Fibroblast of the conjunctiva (primary cell): Measurements from ENCODE around the gene RBM28.
"Not testable (repeated sequence)": the region's sequence is repeated elsewhere in the genome, so short reads cannot be mapped to it uniquely, and the experiment has no call there.

Experiments used
- DNase-seq: peaks from one replicate; pipeline ENCODE4 v3.0.0-alpha.2; 2010; ENCODE audit warnings: low read depth

Gene RBM28

DNA sequence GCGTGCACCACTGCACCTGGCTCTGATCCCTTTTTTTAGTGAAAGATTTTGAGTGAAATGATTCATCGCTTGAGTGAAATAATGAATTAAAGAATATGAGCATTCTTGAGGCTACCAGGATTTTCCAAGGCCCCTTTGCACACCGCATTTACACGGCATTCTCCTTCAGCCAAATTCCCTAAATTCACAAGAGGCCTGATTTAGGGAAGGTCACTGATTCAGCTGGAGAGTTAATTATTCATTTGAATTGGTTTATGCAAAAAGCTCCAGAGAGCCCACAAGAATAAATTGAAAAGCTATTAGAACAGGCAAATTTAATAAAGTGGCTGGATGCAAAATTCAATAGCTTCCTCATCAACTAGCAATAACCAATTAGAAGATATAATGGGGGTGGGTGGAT, 56.2 kb downstream of the RBM28 start:
- DNase-seq: no peak

DNA sequence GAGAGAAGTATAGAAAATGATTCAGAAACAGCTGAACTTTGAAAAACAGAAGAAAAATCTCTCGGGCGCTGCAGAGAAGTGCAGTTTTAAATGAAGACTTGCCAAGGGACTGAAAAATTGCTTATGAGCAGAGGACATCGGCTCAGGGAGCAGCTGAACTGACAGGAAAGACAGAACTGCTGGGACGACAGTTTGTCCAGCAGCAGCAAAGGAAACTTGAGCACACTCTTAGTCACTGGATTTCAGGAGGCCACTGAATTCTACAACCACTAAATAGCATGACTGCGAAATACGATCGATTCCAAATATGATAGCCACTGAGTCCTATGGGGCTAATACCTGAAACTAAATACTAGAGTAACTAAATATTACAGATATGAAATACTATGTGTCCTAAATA, 59.6 kb downstream of the RBM28 start:
- DNase-seq: no peak

DNA sequence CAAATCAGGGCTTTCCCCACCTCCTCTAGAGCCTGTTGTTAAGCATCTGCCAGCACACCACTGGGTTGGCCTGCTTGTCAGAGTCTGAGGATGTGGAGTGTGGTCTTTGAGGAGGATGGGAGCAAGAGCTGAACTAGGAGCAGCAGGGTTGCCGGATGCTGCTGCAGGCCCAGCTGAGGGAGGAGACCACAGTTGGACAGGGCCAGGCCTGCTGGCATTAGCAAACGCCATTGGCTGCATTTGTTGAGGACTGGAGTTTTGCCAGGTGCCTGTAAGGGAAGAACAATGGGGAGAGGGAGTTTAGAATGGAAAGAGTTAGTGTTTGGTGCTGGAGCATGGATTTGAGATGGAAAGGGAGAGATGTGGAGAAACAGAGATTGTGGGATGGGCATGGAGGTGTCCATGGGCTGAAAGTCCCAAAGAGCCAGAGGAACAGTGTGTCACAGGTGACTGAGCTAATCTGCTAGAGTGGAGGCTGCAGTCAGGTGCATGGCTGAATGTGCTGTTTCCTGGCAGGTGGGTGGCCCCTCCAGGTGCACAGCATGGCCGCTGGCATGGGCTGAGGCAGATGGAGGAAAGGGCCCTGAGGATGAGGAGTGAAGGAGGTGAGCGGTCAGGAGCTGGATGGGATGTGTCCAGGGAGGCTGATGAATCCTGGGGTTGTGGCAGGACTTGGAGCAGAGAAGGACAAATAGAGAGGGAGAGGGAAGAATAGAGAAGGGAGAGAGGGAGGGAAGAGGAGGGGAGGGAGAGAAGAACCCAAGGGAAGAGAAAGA, 61.9 kb downstream of the RBM28 start:
- DNase-seq: no peak

DNA sequence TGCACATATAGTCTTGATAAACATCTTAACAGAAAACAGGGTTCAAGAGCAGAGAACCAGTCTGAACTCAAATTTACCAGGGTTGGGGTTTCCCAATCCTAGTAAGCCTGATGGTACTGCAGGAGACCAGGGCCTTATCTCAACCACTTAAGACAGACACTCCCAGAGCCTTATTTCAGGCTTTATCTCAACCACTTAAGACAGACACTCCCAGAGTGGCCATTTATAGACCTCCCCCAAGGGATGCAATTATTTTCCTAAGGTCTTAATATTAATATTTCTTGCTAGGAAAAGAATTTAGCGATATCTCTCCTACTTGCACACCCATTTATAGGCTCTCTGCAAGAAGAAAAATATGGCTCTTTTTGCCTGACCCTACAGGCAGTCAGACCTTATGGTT, 63.3 kb downstream of the RBM28 start:
- not testable (repeated sequence) for DNase-seq

DNA sequence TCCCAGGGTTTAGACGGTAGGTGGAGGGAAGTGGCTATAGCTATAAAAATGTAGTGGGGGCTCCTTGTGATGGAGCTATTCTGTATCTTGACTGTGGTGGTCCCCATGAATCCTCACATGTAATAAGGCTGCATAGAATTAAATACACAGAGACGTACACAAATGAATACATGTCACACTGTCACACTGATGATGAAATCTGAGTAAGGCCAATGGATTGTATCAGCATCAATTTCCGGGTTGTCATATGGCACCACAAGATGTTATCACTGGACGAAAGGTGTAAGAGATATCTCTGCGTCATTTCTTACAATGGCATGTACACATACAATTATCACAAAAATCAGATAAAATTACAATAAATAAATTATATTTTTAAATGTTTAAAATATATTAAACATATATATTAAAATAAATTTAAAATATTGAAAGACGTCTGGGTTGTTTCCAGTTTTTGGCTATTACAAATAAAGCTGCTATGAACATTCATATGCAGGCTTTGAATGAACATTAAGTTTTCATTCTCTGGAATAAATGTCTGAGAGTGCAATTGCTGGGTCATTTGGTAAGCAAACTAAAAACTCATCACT, 64.5 kb downstream of the RBM28 start:
- no peak for DNase-seq

DNA sequence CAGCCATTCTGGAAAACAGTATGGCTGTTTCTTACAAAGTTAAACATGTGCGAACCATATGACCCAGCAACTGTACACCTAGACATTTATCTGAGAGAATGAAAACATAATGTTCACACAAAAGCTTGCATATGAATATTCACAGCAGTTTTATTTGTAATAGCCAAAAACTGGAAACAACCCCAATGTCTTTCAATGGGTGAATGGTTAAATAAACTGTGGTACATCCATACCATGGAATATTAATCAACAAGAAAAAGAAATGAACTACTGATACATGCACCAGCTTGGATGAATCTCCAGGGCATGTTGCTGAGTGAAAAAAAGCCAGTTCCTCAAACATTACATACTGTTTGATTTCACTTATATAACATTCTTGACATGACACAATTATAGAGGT, 65.3 kb downstream of the RBM28 start:
- DNase-seq: no peak

DNA sequence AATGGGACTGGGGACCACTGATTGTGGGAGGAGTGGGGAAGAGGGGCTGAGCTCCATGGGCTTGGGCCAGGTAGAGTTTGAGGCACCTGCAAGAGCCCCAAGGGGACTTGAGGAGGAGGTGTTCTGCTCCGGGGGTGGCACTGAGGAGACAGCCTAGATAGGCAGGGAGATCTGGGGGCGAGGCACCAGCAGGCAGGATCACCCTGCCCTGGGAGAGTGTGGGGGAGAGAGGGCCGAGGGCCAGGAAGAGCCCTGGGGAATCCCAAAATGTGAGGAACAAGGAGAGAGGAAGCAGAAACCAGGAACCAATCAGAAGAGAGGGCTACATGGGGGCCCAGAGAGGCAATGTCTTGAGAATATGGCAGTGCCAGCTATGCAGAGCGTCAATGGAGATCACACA, 68.0 kb downstream of the RBM28 start:
- no peak for DNase-seq

DNA sequence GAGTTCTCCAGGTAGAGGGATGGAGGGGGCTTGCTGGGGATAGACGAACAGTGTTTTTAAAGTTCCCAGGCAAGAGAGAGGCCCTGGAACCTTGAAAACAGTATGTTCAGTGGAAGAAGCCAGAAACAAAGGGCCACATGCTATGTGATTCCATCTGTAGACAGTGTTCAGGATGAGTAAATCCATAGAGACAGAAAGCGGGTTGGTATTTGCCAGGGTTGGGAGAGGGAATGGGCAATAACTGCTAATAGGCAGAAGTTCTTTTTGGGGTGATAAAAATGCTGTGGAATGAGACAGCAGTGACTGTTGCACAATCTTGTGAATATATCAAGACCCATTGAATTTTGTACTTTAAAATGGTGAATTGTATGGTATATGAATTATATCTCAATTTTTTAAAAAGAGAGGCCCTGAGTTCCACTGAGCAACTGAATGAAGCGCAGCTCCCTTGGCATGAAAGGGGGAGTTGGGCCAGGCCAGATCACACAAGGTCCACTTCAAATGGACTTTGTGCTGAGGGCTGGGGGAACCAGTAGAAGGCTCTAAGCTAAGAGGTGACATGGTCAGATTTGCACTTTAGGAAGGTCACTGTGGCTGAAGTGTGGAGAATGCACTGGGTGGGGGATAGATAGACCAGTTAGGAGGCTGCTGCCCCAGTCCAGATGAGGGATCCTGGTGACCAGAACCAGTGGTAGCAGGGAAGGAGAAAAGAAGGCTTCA, 68.7 kb downstream of the RBM28 start:
- DNase-seq: no peak

DNA sequence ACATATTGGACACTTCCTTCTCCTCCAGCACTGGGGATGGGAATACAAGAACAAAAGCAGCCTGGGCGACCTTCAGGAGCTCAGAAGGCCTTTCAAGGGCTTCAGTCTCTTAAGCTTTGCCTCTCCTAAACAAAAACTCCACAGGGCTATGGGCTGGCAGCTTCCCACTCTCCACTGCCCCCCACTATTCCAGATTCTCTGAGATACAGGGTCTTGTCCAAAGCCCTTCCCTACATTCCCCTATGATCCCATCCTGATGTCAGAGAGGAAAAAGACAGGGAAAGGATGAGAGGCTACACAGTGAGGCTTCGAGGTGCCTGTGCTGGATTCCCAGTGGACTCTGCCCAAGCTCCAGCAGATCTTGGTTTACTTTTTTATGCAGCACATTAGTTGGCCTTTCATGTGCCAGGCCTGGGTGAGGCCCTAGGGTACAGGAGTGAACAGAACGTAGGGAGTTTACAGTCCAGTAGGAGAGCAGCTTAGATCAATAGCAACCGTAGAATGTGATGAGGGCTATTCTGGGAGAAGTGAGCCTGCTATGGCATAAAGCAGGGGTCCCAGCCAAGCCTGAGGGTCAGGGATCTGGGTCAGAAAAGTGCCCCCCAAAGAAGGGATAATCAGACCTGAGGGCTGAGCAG, 69.3 kb downstream of the RBM28 start:
- DNase-seq: no peak

DNA sequence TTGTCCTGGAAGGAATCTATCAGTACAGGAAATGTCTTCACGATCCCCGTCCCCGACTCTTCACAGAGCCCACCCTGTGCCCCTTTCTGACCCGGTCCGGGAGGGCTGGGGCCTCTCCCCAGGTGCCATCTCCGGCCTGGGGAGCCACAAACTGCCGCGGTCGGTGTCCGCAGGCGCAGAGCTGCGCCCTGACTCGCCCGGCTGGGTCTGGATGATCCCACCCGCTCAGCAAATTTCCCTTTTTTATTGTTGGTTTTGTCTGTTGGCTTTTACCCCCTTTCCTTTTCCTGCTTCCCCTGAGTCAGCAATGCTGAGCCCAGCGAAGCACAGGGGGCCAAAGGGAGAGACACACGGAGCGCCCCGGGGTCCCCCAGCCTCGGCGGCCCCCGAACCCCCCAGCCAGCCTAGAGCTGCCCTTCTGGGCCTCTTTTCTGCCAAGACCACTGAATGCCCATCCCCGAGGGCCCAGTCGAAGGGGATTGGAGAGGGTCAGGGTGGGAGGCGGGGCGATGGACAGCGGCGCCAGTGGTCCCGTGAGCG, 71.7 kb downstream of the RBM28 start:
- DNase-seq: no peak

DNA sequence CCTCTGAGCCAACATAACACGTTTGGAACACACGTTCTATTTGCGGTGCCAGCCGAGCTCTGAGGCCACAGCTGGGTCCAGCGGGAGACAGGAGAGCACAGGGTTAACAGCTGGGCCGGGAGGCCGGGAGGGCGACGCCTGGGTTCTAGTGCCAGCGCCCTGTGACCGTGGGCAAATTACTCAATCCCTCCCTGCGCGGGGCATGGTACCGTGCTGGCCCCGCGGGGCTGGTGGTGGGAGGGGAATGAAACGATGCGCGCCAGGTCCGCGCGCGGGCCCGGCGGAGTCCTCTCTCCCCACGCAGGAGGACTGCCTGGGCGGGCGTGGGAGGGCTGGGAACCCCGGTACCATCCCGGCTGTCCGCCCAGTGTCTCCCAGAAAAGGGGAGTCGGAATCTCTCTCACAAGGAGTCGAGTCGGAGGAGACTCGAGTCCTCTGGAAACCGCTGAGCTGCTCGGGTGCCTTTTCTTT, 72.2 kb downstream of the RBM28 start:
- DNase-seq: no peak

DNA sequence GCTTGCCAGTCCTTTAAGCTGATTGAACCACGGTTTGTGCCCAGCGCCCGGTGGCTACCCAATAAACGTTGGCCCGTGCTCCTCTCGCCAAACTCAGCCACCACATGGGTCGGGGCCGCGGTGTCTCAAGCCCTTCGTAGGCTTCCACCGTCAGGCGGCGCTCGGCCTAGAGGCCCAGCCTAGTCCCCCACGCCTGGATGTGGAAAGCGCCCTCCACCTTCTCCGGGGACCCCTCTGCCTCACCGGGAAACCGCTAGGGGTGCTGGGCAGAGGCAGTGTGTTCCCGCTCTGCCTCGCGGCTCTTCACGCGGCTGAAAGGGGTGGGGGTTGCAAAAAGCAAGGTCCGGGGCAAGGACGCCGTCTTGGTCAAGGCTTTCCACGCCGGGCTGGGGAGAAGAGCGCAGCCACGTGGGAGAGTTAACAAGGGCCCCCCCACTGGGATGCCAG, 72.9 kb downstream of the RBM28 start:
- DNase-seq: no peak

DNA sequence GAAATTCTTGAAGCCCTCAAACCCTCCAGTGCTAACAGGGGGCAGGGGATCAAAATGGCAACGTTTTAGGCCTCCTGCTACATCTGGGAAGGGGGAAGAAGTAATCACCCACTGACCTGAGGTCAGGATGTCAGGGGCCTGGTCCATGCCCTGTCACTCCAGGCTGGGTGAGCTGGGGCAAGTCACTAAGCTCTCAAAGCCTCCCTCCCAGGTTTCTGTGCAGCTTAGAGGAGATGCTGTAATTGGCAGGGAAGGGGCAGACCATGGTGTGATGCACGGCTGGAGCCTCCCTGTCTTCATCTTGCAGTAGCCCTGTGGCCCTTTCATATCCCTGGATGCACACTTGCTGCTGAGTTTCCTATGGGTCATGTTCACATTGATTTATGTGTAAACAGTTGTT, 75.5 kb downstream of the RBM28 start:
- DNase-seq: no peak

DNA sequence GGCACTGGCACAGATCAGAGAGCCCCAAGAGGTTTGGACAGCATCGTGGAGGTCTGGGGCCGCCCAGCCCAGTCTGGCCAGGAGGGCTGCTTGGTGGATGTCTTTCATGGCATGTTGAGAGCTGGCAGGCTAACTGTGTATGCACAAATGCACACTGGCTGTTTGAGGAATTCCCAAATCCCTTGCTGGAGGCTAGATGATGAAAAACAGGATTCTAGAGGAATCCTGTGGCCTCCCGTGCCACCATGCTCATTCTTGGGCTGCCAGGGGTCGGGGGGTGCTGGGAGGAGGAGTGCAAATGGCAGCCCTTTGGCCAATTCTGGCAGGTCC, 76.1 kb downstream of the RBM28 start:
- DNase-seq: no peak

DNA sequence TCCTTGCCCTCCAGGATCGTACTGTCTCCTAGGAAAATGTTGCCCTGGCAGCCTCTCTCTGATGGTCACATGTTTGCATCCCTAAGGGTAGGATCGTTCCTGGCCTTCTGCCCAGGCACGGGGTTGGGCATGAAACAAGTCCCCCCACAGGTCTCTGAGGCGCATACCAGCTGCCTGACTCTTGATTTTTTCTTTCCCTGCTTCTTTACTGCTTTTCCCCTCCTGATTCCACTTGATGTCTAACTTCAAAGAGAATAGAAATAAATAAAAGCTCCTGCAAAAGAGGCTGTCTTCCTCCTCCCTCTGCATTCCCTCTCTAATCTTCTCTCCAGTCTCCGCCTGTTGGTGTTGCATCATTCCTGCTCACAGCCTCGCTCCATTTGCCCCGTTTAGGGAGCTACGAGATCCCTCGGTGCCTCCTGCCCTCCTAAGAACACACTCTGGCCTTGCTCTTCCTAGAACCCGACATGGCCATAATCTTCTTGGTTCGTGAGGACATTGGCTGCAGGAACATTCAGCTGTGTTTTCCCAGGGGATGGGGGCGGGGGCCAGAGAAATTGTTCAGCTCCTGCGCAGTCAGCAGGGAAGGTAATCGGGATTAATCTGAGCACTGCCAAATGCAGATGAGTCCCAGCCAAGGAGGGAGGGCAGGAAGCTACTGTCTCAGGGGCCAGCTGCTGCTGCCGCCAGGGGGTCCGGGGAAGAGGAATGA, 76.7 kb downstream of the RBM28 start:
- peak; percentile 77 for DNase-seq

DNA sequence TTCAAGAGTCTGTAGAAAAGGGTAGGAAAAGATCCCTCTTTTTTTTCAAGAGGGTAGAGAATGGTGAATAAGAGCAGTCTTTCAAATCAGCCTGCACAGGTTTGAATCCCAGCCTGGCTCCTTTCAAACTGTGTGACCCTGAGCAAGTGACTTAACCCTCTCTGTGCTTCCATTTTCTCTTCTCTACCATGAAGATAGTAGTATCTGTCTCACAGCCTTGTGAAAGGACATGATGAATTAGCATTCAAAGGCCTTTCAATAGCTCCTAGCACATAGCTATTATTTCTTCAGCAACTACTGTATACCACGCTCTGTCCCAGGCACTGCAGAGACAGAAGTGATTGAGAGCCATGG, 77.2 kb downstream of the RBM28 start:
- DNase-seq: no peak

DNA sequence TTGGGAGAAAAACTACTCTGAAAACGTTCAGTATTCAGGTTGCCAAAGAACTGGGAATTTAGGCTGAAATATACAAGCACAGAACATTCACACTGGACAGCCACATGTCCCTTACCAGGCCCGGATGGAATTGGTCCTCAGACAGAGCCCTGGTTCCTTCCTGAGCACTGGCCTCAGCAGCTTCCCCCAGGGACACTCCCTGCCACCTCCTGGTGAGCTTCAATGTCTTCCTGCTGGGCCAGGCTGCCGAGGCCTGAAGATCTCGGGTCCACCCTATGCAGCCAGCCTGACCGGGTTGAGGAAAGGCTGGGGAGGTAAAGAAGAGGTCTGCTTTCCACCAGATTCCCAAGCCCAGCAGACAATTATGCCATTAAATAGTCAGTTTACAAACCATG, 77.8 kb downstream of the RBM28 start:
- no peak for DNase-seq

DNA sequence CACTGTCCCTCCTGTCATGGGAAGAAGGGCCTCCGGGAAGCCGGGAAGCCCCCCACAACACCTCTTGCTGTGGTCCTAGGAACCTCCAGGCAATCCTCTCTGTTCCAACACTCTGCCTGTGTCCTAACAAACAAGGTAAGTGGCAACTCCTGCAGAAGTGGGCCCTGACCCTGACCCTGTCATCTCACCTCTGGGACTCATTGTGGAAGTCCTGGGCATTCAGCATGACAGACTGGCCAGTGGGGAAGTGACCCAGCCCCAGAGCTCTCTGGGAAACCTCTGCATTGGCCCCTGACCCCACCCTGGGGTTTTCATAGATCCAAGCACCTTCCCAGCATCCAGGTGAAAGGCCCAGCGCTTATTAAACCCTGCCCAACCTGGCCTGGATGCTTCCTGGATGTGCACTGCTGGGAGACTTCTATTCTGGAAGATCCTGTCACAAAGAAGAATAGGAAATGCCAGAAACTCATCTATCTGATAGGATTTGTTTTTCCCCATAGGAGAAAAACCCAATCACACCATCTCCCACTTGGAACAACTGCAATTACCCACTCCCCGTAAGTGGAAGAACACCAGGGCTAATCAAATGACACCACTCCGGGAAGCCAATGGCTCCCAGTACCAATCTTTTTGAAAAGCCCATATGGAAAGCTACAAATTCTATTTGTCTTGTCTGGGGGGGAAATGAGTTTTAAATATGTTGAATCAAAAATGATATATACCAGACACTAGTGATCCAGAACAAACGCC, 78.4 kb downstream of the RBM28 start:
- no peak for DNase-seq

DNA sequence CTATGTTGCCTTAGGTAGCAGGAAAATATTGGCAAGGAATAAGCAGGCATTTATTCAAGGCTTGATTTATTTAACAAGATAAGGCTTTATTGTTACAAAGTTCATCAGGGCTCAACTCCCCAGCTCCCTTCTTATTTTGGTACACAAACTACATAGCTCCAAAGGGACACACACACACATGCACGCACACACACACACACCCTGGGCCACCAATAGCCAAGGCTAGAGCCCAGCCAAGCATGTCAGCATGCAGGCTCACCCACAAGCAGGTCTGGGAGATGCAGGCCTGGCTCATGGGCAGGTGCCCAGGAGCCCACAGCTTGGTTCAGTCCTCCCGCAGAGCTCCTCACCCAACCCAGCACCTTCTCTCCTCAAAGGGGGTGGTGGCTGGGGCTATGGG, 79.2 kb downstream of the RBM28 start:
- DNase-seq: no peak

DNA sequence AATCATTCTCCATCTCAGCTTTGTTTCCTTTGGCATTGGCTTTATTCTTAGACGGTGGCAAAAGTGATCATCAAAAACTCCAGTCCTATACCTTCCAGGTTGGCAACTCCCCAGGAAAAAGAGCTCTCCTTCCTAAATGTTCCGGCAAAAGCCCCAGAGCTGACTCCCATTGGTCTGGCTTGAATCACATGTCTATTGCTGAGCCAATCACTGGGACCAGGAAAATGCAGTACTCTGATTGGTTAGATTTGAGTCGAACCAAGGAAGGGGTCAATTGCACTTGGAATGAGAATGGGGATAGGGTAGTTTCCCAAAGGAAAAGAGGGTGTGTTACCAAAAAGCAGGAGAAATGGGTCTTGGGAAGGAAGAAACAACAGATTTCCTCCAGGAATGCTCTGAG, 80.3 kb downstream of the RBM28 start:
- DNase-seq: no peak

DNA sequence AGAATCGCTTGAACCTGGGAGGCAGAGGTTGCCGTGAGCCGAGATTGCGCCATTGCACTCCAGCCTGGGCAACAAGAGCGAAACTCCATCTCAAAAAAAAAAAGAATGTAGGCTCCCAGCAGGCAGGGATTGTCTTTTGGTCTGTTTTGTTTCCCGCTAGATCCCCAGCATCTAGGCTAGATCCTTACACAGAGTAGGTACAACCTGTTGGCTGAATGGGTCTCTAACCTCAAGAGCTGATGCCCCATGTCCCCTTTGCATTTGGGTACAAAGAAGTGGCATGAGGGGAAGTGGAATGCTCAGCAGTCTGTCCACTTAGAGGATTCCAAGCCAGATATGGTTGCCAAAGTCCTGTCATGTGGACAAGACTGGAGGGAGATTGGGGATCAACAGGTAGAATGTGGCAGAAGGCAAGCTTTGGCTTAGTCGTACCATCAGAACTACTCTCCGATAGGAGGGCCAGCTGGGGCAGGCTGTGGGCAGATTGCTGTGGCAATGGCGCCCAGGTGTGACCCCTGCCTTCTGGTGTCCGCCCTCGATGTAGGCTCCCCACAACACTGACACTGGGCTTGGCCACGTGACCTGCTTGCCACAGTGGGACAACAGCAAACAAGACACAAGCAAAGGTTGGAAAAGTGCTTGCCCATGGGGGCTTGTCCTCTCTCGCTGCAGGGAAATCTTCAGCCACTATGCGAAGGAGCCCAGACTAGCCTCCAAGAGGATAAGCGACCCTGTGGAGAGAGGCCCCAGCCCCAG, 81.3 kb downstream of the RBM28 start:
- no peak for DNase-seq
